CD1c-positive myeloid dendritic cell (primary cell): Measurements from ENCODE around the gene BTBD2.

Source experiments
- DNase-seq: peaks from one replicate; pipeline ENCODE4 v3.0.0-alpha.2; 2016; ENCODE audit errors: extremely low spot score

Gene BTBD2

DNA sequence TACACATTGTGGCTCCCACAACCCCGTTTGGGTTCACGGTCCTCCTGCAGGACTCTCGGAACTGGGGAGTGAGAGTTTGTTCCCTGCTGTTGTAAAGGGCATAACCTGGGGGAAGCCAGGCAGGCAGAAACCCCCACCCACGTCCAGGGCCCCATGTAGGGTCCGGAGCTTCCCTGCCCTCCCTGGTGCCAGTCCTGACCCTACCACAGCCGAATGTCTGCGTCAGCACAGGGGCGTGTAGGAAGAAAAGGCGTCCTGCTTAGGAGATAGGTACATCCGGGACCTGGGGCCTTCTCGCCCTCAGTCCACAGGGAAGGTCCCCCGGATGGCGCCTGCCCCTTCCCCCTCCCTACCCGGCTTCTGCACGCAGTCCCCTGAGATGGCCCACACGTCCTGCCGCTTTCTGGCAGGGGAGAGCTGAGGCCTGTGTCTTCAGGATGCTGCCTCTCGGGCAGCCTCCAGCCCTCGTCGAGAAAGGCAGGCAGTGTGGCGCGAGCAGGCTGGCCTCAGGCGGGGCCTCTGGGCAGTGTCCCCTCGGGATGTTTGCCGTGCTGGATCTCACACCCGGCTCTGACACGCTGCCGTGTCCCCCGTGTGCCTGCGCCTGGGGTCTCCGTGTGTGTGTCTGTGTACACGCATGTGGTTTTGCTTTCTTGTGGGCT is 55.5 kb downstream of the BTBD2 start:
- DNase-seq = no peak

DNA sequence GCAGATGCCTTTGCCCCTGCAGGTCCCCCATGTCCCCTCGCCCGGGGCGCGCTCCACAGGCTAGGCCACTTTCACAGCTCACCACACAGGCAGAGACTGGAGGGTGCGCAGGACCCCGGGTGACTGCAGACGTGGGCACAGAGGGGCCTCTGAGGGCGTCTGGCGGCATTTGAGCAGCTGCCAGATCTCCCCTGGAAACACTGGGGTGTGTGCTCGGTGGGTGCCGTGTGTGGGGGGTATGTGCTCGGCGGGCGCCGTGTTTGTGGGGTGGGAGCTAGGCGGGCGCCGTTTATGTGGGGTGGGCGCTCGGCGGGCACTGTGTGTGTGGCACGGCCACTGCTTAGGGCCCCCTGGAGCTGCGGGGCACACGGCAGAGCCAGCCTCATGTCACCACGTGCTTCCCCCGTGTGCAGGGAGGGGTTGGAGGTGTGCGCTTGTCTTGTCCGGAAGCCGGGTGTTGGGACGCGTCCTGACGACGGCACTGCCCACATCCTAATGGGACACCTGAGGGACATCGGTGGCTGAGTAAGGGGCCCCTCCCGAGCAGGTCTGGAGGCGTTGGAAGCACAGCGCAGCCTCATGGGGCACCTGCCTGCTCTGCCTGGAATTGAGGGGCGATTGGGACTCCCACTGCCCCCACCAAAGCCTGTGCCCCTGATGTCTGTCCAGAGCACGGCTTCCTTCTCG is 57.8 kb downstream of the BTBD2 start:
- no peak for DNase-seq

GRCh38 chr19:1956868-1957492 is 58.5 kb downstream of the BTBD2 start:
- DNase-seq = no peak

- DNase-seq = no peak
These were observed 59.4 kb downstream of the BTBD2 start for GRCh38 chr19:1956122-1956494.

GRCh38 chr19:1955171-1956121 is 60.1 kb downstream of the BTBD2 start:
- no peak for DNase-seq

DNA sequence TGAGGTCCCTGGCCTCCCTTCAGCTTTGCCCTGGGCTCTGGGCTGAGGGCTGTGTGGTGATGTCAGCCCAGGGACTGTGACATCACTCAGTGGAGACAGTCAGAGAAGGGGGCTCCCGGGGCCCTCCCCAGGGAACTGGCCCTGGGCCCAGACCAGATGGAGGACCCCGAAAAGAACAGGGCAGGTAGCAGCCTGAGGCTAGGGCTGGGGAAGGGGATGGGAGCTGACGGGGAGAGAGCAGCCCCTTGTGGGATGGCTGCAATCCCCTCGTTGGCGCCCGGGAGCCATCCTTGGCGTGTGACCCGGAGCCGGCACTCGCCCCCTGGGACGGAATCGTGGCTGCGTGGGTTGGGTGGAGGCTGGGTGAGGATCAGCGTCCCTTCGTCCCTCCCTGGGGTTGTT is 61.0 kb downstream of the BTBD2 start:
- no peak for DNase-seq

- DNase-seq = no peak
These were observed 61.9 kb downstream of the BTBD2 start for GRCh38 chr19:1953441-1954094.

GRCh38 chr19:1953037-1953436 is 62.5 kb downstream of the BTBD2 start:
- no peak for DNase-seq

- no peak for DNase-seq
These were observed 62.9 kb downstream of the BTBD2 start for GRCh38 chr19:1952635-1953034.

DNA sequence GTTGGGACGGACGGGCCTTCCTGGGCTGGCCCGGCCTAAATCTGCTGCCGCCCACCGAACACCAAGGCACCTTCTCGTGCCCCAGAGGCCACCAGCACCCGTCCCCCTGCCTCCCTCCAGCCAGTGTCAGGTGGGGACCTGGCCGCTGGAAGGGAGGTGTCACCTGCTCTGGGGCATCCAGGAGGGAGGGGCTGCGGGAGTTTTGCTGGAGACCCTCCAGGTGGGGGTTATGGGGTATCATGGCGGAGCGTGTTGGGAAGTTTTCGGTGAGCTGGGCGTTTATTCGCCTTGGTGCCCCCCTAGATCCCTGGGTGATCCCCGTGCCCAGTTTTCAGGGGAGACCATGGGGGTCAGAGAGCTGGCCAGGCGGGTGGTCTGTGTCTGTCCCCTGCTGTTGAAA is 64.9 kb downstream of the BTBD2 start:
- no peak for DNase-seq

DNA sequence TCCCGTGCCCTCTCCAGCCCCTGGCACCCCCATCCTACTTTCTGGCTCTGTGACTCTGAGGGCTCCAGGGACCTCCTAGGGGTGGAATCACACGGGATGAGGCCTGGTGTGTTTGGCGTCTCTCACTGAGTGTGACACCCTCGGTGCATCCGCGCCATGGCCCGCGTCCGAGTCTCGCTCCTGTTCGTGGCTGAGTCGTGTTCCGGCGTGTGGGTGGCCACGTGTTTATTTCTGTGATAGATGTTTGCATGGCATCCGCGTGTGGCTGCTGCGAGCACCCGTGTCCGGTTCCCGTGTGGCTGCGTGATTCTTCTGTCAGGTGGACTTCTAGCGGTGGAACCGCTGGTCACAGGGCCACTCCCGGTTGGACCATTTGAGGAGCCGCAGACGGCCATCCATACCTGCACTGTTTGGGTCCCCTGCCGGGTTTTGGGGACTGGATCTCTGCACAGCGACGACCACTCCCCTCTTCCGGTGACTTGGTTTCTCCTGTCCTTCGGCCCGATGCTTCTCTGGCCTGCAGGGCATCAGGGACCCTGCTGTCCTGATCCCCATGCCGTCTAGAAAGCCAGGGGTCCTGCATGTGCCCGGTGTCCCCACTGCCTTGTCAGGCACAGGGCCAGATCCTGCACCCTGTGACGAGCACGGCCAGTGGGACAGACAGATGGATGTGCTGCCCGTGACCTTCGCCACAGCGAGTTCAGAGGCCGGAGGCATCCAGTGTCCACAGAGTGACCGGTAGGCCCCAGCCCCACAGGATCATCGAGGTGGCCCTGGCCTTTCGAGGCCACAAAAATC is 66.0 kb downstream of the BTBD2 start:
- DNase-seq = no peak

- DNase-seq = peak; percentile 86
These were observed 67.8 kb downstream of the BTBD2 start for GRCh38 chr19:1947651-1948209.

- DNase-seq = no peak
These were observed 69.6 kb downstream of the BTBD2 start for GRCh38 chr19:1945899-1946298.

DNA sequence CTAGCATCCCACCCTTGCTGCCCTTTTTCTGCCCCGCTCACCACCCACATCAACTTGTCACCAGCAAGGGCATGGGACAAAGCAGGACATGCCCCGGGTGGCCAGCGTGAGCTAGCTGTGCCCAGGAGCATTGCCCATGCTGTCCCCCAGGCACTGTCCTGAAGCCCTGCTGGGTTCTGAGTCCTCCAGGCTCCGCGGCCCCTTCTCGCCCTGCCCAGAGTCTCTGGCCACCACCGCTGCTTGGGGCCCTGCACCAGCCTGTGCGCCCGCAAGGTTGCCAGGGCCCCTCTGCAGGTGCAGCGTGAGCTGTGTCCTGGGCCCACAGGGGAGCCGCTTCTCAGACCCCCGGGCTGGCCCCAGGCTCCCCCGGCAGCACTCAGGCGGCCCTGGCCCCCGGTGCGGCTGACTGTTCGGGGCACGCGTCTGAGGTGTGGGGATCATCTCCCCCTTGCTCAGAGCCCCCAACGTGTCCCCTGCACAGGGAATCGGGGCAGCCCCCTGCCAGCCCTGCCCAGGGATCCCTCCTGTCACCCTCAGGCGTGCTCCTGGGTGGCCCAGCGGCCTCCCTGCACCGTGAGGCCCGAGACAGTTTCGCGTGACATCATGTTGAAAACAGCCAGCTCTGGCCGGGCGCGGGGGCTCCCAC is 70.5 kb downstream of the BTBD2 start:
- no peak for DNase-seq

DNA sequence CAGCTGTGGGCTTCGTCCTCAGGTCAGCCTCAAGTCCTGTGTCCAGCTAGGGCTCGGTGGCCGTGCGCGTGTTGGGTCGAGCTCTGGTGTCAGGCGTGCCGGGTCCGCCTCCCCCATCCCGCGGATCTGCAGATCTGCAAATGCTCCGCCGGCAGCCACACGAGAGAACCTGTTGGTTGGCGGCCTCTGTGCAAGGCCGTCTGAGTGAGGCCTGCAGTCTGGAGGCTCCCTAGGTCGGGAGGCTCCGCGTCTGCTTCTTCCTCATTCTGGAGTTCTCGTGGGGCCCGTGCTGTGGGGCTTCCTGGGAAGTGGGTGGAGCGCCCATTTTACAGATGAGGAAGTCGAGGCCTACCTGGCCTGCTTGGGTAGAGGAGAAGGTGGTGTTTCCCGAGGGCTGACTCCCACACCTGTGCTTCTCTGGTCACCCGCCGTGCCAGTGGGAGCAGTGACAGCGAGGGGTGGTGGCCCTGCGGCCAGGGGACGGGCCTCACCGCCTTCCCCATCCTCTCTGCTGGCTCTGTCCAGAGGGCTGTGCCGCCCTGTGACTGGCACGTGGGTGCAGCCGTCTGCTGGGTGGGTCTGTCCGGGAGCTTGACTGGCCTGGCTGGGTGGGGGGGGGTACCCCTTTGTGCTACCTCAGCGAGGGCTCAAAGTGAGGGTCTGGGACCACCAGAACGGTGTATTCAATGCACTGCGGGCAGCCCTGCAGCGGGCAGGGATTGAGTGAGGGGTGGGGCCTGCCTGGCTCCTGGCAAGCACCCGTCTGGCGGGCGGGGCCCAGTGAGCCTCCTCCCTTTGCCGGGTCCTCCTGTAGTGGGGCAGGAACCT is 71.2 kb downstream of the BTBD2 start:
- peak; percentile 71 for DNase-seq

DNA sequence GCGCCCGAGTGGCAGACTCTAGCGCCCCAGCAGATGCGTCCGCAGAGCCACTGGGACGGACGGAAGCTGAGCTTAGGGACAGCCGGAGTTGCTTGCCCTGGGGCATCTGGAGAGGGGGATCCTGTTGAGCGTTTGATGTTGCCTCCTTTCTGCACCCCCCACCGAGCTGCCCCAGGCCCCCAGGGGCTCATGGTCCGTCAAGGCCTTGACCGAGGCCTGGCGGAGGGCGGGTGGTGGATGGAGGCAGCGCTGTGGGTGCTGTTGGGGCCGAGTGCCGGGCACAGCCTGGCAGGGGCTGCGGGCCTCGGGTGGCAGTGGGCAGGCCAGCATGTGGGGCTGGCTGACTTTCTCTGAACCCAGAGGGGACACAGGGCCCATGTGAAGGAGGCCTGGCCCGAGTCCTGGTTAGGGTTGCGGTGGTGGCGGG is 71.8 kb downstream of the BTBD2 start:
- DNase-seq = no peak

- DNase-seq = peak; percentile 54
These were observed 72.5 kb downstream of the BTBD2 start for GRCh38 chr19:1942934-1943555.
